Activated naive CD4-positive, alpha-beta T cell treated with Interleukin-2 at 50 U/mL for 16 hours (primary cell): ENCODE measurements around the gene HOXA4.
A peak's percentile ranks its signal among the peaks of the same experiment; 100 is the strongest.

Experiments
- DNase-seq: peaks from one replicate; pipeline ENCODE4 v3.0.0-alpha.2; 2020

HOXA4 gene

DNA sequence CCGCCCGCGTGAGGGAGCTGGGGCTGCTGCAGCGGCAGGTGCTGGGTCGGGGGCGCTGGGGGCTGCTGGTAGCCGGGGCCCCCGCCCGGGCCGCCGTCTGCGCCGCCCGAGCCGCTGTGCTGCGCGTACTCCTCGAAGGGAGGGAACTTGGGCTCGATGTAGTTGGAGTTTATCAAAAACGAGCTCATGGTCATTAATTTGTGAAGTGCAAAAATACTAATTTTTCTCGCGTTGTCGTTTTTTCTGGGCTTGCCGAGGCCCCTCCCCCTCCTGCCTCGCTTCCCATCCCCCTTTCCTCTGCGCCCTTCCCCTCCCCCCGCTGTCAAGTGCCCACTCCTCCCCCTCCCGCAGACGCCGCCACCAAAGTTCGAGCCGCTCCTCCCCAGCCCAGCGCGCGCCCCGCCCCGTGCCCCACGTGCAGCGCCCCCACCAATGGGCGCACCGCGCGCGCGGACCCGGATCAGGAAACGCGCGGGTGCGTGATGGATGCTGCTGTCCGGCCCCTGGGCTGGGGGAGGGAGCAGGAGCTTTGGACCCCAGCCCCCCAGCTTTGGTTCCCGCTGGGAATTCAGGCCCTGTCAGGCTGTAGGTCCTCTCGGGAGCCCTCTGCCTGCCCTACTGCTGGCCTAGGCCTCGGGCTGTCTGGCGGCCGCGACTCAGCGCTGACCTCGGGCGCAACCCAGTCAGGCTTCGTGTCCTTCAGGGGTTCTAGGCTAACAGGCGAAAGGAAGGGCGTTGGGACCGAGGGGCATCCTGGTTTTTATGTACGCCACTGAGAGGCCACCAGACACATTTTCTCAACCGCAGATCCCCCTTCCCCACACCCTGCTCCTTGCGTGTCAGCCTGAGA is at the start of gene HOXA4:
TSS of gene HOXA4 (minus strand) at position 218 of the 850 bp plus-strand sequence. CDS start at position 194, 24 bp downstream.
- DNase-seq: peak; percentile 77

DNA sequence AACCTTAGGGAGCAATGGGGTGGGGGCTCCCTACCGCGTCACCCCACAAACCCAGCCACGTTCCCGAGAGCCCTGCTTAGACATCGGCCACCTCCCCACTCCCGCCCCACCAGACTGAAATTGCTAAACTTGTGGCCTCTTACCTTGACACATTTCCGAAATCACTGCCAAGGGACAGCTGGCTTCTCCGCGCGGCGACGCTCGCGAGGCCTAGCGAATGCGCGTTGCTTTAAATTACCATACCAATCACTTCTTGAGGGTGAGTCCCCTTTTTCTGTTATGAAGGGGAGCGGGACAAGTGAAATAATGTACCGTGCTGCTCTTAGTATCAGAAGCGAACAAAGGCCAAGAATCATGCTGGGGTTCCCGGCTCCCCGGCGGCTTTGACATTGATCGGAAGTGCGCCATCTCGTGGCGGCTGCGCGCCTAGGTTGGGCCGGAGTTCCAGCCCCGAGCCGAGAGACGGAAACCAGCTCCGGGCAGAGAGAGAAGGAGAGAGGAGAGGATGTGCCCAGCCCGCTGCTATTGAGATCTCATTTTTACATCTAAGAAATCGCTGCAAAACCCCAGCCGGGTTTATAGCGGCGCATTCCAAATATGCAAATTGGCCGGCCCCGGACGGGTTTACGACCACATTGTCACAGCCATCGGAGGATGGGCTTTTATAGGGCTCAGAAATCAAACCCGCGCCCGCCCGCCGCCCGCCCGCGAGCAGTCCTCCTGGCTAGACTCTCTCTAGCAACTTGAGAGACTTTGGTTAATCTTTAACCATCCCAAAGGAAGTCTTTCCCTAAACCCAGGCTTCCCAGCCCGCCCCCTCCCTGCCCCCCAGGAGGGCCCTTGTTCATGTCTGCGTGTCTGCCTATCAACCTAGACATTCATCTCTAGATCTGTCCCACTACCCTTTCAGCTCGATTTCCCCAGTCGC is 49.2 kb upstream of the HOXA4 start:
- peak; percentile 58 for DNase-seq

DNA sequence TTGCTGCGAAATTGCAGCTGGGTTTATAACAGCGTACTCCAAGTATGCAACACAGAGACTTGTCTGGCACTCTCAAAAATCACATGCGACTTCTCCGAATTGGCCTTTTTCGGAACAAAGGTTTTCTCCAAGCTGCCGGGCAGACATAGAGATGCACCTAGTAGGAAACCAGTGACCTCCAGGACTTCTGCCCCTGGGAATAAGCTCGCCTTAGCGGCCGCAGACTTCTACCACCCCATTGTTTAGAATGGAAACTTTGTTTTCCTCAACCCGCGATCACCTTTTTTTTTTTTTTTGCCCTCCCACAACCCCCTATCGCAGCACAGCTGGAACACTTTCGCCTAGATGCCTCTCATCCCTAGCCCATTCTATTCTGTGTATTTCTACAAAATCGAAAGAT is 48.5 kb upstream of the HOXA4 start:
- no peak for DNase-seq

DNA sequence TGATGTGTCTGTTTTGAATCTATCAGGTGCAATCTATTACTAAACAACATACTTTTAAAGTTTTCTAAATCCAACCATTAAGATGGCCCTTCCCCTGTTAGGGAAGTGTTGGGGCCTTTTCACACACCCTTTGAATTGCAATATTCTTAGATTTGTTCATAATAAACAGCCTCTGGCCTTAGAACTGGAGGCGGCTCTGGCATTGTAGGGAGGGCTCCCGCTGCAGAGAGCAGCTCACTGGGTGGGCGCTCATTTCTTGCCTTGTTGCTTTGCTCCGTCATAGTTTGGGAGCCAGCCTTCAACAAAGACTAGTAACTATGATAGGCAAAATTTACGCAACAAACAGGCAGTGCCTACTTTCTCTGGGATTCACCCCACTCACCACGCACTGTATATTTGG is 47.8 kb upstream of the HOXA4 start:
- DNase-seq: no peak

DNA sequence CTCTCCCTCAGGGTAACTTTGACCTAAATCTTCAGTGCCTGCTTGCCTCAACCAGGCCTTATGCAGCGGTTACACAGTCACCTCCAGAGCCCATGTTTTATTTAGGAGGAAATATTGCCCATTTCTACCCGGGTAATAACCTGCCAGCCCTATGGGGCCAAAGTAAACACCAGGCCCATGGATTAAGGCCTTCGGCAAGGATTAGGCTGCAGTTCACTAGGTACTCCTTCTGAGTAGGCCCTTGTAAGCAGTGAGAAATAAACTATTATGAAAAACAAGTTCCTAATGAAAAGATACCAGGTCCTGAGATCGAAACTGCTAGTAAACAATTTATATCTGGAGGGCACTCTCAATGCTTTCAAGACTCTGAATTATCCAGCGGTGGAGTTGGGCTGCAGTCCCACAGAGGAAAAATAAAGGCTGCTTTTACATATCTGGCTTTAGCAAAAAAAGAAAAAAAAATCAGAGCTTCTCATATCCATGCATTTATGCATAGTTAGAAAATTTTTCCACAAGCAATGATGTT is 47.3 kb upstream of the HOXA4 start:
- no peak for DNase-seq

DNA sequence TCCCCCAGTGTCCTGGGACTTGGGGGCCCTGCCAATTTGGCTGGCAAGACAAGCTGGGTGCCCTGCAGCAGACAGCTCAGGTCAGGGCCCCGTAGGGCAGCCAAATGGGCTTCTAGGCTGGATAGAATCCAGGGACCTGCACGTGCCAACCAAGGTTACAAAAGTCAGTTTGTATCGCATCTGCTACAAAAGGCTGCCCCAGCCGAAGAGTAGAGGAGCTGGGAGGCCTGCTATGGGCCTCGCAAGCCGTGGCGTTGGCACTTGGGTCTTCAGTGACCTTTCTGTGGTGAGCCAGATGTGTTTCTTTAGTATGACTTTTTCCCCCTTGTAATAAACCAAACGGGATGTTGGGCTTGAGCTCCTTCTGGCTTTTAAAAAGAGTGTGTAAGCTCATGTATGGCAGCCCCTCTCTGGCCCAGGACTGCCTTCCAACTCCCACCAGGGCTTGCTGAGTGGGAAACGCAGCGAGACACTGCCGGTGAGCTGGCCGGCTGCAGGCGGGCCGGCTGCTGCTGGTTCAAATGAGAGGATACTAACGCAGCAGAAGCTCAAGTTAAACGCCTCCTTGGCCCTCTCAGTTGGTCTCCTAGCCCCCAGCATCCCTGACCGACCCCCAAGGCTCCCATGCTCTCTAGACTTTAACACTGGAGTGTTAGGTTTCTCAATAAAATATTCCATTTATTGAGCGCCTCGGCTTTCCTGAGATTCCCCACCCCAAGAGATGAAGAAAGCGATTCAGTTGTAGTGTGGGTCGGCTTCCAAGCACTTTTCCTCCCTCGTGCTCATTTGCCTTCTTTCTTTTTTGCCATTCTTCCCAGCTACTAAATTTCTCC is 46.6 kb upstream of the HOXA4 start:
- DNase-seq: no peak

DNA sequence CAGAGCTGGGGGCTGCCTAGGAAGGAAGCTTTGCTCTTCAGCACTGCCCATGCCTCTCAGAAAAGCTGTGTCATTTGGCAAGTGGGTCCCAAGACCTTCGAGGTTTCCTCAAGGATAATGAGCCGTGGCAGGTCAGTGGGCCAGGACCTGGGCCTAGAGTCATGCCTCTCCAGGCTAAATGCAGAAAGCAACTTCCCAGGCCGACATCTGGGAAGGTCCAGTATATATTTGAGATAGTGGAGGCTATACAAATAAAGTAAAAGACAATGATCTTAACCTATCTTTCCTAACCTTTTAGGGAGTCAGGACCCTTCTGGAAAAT is 45.9 kb upstream of the HOXA4 start:
- no peak for DNase-seq

DNA sequence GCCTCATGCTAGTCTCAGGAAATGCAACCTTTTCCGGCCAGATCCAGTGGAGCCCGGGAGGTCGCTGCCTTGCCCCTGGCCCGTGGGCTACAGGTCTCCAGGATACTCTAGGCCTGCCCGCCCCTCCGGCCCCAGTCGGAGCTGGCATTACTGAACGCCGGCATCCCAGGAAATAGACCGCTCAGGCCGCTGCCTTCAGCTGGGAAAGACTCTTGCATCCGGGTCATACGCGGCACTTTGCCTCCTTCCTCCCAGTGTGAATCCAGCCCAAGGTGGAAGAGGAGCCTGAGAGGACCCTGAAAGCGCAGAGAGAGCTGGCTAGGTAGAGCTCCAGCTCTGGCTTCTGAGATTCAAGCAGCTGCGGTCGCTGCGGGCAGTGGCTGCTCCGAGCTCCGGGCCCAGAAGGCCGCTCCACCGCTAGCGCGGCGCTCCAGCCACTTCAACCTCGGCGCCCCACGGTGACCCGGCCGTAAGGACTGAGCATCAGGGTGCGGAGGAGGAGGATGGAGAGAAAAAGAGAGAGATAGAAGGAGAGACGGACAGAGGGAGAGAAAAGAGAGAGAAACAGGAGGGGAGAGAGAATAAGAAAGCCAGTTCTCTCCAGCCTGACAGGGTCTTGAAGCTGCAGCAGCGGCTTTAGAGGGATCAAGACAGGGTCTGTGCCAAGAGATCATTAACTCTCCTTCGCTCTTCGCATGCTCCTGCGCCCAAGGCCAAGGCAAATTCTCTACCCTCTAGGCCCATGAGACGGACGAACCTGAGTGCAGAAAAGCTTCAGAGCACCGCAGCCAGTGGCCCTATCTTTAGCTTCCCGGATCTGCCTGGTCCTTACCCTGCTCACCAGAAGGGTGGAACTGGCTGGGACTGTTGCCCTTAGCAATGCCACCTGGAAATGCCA is 45.3 kb upstream of the HOXA4 start:
- no peak for DNase-seq

DNA sequence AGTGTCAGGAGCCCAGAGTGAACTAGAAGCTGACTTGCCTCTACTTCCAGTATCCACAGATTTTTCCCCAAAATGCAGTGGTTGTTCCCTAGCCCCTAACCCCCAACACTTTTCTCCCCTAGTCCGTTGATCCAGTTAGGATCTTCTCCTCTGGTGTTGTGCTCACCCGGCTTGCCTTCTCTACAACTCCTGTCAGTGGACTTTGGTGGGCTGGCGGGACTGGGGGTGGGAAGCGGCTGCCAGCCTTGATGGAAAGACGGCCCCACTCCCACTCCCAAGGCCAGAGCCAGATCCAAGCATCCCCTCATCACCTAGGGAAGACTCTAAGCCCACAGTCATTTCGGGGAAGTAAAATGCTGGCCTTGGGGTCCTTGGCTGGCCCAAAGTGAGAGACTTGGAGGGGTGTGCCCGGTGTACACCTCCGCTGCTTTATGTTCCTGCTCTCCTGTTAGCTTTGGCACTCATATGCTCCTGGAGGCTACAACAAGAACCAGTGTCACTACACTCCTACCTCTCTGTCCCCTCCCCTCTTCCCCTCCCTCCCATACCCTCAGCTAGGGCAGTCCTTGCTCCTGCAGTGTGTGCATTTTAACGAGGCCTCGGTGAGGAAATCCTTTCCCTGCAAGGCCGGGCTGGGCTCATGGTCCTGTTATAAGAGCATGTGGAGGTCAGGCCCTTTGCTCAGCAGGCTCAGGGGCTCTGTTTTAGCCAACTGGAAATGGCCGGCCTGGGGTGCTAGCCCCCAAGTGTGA is 44.5 kb upstream of the HOXA4 start:
- peak; percentile 1 for DNase-seq

DNA sequence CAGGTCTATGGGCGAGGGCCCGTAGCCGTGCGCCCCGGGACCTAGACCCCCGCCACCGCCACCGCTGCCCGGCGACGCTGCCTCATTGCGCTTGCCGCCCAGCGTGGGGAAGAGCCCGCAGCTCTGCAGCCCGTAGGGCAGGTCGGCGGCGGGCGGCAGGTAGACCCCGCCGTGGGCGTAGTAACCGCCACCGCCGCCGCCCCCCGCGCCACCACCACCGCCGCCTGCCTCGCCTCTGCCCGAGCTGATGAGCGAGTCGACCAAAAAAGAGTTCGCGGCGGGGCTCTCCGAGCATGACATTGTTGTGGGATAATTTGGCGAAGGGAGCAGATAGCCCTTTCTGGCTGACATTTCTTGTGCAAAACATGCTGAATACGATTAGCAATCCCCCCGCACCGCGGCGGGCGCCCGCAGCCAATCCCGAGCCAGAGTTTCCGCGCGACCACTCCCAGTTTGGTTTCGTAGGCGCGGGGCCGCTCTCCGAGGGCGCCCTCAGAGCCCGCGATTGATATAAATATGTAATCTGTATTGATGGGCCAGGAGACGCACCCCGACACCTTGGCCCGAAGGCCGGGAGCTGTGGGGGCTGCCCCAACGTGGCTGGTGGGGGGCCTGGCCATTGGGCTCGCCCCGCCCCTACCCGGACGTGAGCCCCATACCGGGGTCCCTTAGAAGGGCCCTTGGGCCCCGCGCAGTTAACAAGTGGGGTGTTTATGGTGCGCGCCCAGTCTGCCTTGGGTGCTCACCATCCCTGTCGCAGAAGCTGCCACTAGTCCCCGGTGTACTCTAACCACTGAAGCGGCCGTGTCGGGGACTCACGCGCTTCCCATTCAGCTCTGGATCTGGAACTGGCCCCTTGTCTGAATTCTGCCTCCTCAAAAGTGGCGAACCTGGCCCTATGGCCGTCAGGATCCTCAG is 43.7 kb upstream of the HOXA4 start, which contains the start of gene HOXA10:
TSS of gene HOXA10 (minus strand) at position 365 of the 918 bp plus-strand sequence. CDS start at position 351, 14 bp downstream.
- DNase-seq: peak; percentile 3

DNA sequence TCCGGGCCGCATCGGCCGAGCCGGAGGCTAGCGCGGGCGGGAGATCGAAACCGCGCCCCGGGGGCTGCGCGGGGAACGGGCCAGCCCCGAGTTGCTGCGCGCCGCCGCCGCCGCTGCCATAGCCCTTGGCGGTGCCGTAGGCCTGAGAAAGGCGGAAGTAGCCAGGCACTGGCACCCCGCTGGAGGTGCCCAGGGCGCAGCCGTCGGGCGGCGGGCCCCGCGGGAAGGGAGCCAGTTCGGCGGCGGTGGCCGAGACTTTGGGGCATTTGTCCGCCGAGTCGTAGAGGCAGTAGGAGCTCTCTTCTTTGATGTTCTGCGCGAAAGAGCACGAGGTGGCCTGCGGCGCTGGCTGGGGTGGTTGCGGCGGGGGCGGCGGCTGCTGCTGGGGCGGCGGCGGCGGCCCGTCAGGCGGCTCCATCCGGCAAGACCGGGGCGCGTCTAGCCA is 43.0 kb upstream of the HOXA4 start:
- peak; percentile 35 for DNase-seq

DNA sequence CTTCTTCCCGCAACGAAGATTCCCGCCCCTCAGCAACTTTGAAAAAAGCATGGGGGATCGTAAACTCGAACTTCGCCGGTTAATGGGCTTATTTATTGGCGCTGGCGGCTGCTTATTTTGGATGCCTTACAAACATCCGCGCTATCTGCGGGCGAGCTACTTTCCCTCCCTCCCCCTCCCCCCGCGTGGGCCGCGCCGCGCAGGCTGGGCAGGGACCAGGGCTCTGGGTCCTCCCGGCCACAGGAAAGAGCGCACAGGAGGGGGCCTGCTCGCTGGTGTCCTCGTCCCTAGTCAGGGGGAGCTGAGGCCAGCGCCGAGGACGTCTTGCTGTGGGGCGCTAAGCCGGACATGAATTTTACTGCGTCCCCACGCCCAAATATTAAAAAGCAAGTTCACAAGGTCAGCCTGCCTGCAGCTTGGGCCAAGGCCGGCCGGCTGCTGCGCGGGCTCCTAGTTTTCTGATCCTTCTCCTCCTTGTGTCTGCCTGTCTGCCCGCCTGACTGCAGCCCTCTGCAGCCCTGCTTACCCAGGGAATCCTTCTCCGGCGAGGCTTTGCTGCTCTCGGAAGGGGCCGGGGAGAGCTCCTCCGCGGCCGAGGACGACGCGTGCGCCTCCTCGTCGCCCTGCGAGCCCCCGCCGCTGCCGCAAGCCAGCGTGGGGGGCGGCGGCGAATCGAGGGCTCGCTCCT is 42.4 kb upstream of the HOXA4 start:
- peak; percentile 21 for DNase-seq

DNA sequence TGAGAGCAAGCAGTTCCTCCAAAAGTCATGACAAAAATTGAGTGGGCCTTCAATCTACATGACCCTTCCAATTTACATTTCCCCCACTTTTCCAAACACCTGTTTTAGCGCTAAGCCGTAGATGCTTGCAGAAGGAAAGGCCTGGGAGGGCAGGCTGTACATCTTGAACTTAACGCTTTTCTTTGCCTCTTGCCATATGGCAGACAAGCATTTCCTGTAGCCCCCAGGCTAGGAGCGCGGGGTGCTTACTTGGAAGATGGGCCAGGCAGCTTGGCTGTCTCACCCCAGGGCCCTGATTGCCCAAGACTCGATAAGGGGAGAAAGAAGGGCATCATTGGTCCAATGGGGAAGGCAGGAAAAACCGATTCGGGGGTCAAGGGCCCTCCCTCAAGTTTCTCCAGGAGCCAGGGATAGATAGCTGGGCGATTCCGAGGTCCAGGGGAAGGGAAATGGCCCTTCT is 41.8 kb upstream of the HOXA4 start:
- peak; percentile 1 for DNase-seq

DNA sequence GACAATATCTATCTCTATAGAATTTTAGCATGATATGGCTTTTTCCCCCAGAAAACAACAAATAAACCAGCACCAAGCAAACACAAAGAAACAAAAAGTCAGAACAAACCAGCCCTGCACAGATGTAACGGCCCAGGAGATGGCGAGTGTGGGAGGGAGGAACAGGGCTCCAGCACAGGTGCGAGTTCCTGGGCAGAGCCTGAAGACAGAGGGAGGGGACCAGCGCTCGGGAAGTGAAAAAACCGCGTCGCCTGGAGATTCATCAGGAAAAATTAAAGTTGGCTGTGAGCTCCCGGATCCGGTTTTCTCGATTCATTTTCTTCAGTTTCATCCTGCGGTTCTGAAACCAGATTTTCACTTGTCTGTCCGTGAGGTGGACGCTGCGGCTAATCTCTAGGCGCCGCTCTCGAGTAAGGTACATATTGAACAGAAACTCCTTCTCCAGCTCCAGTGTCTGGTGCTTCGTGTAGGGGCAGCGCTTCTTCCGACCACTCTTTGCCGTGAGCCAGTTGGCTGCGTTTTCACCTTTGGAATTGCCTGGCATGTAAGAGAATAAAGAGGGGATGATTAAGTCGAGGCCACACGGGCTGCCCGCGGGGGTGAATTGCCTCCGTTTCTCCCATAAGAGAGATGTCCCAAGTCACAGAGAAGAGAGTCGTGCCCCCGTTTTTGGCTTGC is 41.2 kb upstream of the HOXA4 start:
- peak; percentile 1 for DNase-seq

DNA sequence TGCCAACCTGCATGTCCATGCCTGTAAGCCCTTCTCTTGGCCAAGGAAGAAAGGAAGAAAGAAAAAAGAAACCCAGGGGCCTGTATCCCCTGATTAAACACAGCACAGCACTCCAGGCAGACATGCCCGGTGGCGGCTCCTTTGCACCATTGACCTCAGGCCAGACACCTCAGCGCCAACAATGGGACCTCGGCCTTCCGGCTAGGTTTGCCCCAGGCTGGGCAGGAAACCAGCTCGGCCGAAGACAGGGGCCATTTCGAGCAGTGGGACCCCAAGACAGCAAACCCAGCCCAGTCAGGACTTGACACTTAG is 40.7 kb upstream of the HOXA4 start:
- peak; percentile 1 for DNase-seq

DNA sequence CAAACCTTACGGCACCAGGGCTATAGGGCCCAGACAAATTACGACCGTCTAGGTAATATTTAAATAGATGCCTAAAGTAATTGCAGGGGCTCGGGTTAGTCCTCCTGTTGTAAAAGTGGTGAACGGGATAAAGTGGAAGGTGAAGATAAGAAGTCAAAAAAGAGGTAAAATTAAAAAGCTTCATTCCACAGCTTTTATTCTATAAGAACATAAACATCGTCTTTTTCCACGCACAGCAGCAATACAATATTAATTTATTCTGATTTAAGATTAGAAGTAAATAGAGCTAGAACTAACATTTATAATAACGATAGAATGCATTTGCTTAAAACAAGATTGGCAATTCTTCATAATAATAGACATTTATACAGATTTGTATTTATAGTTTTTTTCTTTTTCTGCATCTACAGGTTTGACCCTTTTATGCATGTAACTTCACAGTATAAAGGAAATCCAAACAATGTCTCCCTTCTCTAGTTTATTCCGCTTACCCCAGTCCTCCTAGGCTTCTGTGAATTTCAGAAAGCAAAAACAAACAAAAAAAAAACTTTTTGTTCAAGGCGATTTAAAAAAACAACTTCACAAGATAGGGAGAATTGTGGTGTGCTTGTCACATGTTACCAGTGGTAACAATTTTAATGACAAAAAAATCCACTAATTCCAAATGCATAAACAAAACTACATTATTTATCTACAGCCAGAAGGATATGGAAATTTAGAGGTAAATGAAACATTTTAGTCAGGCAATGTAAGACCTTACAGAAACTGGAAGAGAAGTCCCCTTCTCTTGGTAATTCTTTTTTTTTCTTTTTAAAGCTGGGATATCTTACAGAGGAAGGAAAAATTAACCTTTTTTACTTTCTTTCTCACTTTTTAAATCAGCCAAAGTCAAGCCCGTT is 40.1 kb upstream of the HOXA4 start:
- no peak for DNase-seq
